ENCODE data around the gene TMEM131.

The TMEM131 gene

DNA sequence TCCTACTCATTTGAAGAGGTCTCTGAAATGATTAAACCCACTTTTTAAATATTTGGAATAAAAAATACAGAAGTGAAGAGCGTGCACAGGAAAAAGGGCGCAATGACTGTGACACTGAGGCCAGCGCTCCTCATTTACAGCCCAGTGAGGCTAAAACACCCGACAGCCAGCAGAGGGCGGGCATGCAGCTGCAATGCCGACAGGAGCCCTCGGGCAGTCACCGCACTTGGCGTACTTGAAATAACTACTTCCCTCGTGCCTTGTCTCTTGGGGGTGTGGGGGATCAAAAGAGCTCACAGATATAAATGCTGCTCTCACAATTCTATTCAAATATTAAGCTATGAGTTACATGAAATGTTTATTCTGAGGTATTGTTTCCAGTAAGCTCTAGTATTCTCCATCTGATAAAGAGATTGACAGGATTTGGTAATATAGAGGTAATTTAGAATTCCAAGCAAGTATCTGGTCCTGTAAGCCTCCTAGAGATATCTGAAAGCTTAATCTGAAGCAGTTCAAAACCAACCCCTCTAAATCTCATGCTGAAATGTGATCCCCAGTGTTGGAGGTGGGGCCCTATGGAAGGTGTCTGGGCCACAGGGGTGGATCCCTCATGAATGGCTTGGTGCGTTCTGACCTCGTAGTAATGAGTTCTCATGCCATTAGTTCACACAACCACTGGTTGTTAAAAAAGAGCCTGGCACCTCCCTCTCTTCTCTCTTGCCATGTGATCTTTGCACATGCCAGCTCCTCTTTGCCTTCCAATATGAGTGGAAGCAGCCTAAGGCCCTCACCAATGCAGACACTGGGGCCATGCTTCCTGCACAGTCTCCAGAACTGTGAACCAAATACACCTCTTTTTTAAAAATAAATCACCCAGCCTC, 188.8 kb downstream of the TMEM131 start:
- no peak overlapping the region for H3K27ac ChIP-seq
- TF ChIP-seq ZFX (IDR thresholded peaks at IDR 0.05): no peak
- TF ChIP-seq, protein P1, sequence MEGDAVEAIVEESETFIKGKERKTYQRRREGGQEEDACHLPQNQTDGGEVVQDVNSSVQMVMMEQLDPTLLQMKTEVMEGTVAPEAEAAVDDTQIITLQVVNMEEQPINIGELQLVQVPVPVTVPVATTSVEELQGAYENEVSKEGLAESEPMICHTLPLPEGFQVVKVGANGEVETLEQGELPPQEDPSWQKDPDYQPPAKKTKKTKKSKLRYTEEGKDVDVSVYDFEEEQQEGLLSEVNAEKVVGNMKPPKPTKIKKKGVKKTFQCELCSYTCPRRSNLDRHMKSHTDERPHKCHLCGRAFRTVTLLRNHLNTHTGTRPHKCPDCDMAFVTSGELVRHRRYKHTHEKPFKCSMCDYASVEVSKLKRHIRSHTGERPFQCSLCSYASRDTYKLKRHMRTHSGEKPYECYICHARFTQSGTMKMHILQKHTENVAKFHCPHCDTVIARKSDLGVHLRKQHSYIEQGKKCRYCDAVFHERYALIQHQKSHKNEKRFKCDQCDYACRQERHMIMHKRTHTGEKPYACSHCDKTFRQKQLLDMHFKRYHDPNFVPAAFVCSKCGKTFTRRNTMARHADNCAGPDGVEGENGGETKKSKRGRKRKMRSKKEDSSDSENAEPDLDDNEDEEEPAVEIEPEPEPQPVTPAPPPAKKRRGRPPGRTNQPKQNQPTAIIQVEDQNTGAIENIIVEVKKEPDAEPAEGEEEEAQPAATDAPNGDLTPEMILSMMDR (conservative IDR thresholded peaks at IDR 0.05): peak; percentile 92

DNA sequence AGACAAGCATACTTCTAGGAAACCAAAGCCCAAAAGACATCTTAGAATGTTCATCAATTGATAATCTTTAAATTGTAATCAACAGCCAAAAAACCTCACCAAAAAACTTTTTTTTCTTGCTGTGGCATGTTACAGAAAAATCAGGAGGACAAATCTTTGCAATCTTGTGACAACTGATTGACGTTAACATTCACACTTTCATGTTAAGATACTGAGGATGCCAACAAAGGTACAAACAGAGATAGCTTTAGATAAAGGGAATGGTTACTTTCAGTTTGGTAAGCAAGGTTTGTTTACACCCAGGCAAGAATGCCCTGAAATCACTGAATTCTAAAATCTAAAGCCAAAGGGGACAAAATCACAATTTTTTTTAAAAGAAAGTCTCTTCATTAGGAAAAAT, 190.0 kb downstream of the TMEM131 start:
- TF ChIP-seq, protein P1 (conservative IDR thresholded peaks at IDR 0.05): no peak
- TF ChIP-seq ZFX (IDR thresholded peaks at IDR 0.05): no peak
- H3K27ac ChIP-seq: no peak overlapping the region

DNA sequence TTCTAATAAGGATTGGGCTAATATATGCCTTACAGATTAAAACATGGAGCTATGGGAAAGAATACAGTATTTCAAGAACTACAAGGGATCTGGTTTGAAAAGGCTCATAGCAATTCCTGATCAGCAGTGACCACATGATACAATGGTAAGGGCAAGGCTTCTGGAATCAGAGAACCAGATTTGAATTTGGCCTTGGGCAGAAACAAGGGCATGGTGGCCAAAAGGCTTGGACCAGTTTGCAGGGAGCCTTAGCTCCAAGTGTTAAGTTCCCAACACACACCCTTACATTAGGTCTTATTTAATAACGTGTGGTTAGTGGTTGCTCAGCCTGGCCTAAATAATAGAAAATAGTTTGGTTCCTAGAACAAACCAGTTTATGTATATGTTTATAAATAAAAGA, 194.7 kb downstream of the TMEM131 start:
- TF ChIP-seq, protein P1 (conservative IDR thresholded peaks at IDR 0.05): no peak
- TF ChIP-seq ZFX (IDR thresholded peaks at IDR 0.05): no peak
- H3K27ac ChIP-seq: no peak overlapping the region

DNA sequence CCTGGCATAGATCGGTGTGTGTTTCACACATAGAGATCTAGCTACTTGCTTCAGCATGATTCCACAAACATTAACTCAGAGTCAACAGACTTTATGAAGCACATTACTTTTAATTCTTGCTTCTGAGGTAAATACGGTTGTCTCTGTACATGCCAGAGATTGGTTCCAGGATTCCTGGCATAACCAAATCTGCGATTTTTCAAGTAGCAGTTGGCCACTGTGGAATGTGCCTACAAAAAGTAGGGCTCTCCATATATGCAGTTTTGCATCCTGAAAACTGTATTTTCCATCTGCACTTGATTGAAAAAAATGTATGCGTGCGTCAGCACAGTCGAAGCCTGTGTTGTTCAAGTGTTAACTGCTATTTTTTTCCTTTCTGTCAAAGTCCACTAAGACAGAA, 197.3 kb downstream of the TMEM131 start:
- TF ChIP-seq, protein P1 (conservative IDR thresholded peaks at IDR 0.05): no peak
- TF ChIP-seq ZFX (IDR thresholded peaks at IDR 0.05): no peak
- no peak overlapping the region for H3K27ac ChIP-seq

DNA sequence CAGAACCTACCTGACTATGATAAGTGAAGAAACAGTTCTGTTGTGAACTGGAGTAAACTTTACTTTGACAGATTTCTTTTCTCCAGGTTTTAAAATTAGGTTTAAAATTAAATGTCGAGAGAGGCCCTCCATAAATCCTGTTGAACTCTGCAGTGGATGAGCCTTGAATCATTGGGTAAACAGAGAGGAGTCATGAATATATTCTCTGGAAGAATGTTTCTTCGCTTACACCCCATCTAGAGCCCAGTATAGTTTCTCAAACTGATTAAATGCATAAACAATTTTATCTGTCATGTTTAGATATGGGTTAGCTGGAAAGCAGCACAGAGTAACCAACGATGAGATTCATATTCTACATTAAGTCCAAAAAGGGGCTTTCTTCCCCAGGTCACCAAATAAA, 198.4 kb downstream of the TMEM131 start:
- no peak overlapping the region for H3K27ac ChIP-seq
- no peak for TF ChIP-seq ZFX (IDR thresholded peaks at IDR 0.05)
- TF ChIP-seq, protein P1 (conservative IDR thresholded peaks at IDR 0.05): no peak

DNA sequence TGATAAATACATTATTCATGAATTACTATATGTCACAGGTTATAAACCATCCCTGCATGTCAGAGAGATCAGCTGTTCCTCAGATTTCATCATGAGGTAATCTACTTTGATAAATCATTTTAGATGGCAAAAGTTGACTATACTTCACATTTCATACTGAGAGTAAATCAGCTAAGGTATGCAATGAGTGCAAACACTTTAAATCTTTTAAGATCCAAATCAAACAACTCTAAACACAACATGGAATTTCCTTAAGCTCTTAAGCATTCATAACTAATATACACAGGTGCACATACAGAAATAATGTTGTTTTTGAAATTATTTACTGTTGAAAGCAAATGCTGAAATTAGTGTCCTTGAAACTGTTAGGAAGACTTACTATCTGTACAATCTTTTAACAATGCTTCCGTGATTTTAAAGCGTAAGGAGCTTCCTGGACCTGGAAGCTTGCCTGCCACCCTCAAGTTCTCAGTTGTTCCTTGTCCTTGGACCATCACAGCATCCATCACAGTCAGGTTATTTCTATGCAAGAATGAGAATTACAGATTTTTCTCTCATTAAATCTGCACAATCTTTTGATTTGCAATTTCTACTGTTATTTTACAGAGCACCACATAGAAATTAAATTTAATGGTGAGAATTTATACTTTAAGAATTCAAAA, 199.2 kb downstream of the TMEM131 start:
- no peak for TF ChIP-seq ZFX (IDR thresholded peaks at IDR 0.05)
- TF ChIP-seq, protein P1 (conservative IDR thresholded peaks at IDR 0.05): no peak
- no peak overlapping the region for H3K27ac ChIP-seq

DNA sequence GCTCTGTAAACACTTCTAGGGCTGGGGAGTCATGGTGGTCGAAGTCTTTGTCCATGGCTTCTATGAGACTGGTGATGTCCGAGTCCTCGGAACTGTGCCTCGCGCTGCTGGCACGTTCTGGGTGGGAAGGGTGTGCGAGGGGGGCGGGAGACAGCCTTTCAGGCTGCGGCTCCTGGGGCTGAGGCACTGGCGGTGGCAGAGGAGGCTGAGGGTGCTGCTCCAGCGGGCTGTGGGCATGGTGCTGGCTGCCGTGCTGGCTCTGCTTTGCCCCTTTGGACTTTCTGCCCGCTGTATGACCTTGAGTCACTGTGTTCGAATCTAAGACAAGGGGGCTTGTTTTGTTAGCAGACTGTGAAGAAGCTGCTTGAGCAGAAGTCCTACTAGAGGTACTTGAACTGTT, 203.3 kb downstream of the TMEM131 start:
- TF ChIP-seq, protein P1 (conservative IDR thresholded peaks at IDR 0.05): no peak
- no peak for TF ChIP-seq ZFX (IDR thresholded peaks at IDR 0.05)
- H3K27ac ChIP-seq: no peak overlapping the region
